ENCODE data around the gene DGCR6L.

Gene DGCR6L

DNA sequence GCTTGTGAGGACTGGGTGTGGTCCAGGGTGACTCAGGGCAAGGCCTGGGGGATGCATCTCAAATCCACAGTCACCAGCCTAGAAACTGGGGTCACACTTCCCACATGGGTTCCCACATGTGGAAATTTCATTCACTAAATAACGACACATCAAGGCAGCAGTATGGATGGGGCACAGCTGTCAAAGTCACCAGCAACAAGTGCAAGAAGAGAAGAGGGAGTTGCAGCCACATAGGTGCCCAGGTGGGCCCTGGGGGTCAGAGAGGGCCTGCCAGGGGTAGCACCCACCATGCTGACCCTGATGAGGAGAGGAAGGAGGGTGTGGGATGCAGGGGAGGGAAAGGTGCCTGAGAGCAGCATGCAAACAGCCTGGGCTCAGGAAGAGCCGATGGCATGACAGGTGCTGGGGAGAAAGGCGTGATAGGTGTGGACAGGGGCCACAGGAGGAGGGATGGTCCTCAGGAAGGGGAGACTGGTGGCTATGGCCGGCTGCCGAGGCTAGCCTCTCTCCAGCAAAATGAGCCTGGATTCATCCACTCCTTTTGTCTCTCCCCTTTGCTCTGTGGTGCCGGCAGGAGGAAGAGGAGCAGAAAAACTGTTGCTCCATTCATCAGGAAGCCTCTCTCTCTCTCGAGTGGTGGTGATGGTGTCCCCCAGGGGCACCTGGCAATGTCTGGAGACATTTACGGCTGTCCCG, 22.3 kb downstream of the DGCR6L start:
- TF ChIP-seq, protein P1, sequence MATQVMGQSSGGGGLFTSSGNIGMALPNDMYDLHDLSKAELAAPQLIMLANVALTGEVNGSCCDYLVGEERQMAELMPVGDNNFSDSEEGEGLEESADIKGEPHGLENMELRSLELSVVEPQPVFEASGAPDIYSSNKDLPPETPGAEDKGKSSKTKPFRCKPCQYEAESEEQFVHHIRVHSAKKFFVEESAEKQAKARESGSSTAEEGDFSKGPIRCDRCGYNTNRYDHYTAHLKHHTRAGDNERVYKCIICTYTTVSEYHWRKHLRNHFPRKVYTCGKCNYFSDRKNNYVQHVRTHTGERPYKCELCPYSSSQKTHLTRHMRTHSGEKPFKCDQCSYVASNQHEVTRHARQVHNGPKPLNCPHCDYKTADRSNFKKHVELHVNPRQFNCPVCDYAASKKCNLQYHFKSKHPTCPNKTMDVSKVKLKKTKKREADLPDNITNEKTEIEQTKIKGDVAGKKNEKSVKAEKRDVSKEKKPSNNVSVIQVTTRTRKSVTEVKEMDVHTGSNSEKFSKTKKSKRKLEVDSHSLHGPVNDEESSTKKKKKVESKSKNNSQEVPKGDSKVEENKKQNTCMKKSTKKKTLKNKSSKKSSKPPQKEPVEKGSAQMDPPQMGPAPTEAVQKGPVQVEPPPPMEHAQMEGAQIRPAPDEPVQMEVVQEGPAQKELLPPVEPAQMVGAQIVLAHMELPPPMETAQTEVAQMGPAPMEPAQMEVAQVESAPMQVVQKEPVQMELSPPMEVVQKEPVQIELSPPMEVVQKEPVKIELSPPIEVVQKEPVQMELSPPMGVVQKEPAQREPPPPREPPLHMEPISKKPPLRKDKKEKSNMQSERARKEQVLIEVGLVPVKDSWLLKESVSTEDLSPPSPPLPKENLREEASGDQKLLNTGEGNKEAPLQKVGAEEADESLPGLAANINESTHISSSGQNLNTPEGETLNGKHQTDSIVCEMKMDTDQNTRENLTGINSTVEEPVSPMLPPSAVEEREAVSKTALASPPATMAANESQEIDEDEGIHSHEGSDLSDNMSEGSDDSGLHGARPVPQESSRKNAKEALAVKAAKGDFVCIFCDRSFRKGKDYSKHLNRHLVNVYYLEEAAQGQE (IDR thresholded peaks at IDR 0.05; ENCODE audit: insufficient read depth in 1 of 2, low read depth in 2 of 2, low read length in 2 of 2): no peak
- TF ChIP-seq POLR2AphosphoS5 (IDR thresholded peaks at IDR 0.05; ENCODE audit: low read depth, low read length): no peak
- TF ChIP-seq FOXP2 (optimal IDR thresholded peaks at IDR 0.05; ENCODE audit: borderline replicate concordance, extremely low read depth, extremely low read length, insufficient read depth): no peak
- TF ChIP-seq SIN3A (IDR thresholded peaks at IDR 0.05; ENCODE audit: borderline replicate concordance, insufficient read depth, low read length): no peak
- TF ChIP-seq TAF1 (IDR thresholded peaks at IDR 0.05; ENCODE audit: borderline replicate concordance, insufficient read depth, low read length): no peak

DNA sequence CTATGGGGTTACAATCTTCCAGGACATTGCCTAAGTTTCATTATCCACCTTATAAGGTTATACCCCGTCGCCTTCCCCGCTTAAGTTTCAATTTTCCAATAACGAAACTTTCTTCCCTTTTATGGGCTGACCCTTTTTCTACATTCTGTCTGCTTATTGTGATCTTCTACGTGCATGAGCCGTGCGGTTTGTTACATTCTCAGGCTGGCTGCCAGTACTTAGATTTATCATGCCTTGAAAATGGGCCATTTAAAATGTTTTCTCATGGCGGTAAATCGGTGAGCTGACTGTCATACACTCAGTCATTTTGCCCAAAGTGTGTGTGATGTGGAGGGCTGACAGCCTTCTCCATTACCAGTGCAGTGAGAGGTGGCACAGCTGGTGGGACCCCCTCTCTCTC, 23.3 kb downstream of the DGCR6L start:
- TF ChIP-seq TAF1 (IDR thresholded peaks at IDR 0.05; ENCODE audit: borderline replicate concordance, insufficient read depth, low read length) (no peak), POLR2AphosphoS5 (IDR thresholded peaks at IDR 0.05; ENCODE audit: low read depth, low read length) (no peak), FOXP2 (optimal IDR thresholded peaks at IDR 0.05; ENCODE audit: borderline replicate concordance, extremely low read depth, extremely low read length, insufficient read depth) (no peak), SIN3A (IDR thresholded peaks at IDR 0.05; ENCODE audit: borderline replicate concordance, insufficient read depth, low read length) (no peak)
- TF ChIP-seq, protein P1 (IDR thresholded peaks at IDR 0.05; ENCODE audit: insufficient read depth in 1 of 2, low read depth in 2 of 2, low read length in 2 of 2): no peak

DNA sequence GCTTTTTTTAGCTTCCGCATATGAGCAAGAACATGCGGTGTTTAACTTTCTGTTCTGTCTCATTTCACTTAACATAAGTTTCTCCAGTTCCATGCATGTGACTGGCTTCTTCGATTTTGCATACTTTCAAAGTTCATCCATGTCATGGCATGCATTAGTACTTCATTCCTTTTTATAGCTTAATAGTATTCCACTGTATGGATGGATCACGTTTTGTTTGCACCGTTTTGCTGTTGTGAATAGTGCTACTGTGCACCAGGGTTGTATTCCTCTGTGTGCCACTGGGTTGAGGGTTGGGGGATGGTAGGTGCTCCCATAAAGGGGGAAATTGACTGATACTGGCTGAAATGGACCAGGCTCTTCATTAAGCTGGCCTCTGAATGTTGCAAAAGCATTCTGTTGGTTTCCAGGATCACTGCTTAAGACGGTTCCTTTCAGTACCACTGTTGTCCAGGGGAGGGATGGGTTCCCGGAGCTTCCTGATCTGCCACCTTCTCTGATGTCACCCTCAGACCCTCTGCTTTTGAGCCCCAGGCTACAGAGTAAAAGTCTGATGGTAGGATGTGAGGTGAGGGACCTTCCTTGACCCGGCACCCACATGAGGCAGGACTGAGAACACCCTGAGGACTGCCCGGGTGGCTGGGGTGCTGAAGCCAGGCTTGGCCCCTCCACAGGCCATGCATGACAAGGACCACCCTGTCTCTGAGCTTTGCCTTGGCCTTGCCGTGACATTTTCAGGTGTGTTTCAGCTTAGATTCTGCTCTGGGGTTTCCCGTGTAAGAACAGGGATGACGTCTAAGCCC, 24.4 kb downstream of the DGCR6L start:
- TF ChIP-seq SIN3A (IDR thresholded peaks at IDR 0.05; ENCODE audit: borderline replicate concordance, insufficient read depth, low read length): no peak

DNA sequence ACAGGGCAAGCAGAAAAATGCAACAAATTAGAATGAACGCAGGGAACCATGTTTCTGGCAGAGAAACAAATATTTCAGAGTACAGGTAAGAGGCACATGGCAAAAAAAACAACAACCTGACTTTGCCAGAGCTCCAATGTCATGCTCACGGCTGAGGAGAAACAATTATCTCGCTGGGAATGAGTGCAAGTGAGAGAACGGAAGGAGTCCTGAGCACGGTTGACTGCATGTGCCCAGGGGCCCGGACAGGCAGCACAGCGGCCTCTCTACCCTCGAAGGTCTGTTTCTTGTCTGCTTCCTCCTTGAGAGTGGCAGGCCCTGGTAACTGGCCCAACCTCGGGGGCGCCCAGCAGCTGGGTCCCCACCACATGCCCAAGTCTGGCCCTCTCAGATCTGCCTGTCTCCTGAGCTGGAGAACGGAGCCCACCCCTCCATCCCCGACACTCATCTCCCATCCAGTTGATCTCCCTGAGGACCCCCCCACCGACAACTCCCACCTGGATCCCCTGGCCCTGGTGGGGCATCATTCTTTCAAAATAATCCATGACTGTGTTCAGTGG, 27.1 kb downstream of the DGCR6L start:
- TF ChIP-seq FOXP2 (optimal IDR thresholded peaks at IDR 0.05; ENCODE audit: borderline replicate concordance, extremely low read depth, extremely low read length, insufficient read depth): no peak
- TF ChIP-seq POLR2AphosphoS5 (IDR thresholded peaks at IDR 0.05; ENCODE audit: low read depth, low read length): no peak
- TF ChIP-seq TAF1 (IDR thresholded peaks at IDR 0.05; ENCODE audit: borderline replicate concordance, insufficient read depth, low read length): no peak
- no peak for TF ChIP-seq SIN3A (IDR thresholded peaks at IDR 0.05; ENCODE audit: borderline replicate concordance, insufficient read depth, low read length)
- TF ChIP-seq, protein P1 (IDR thresholded peaks at IDR 0.05; ENCODE audit: insufficient read depth in 1 of 2, low read depth in 2 of 2, low read length in 2 of 2): no peak

DNA sequence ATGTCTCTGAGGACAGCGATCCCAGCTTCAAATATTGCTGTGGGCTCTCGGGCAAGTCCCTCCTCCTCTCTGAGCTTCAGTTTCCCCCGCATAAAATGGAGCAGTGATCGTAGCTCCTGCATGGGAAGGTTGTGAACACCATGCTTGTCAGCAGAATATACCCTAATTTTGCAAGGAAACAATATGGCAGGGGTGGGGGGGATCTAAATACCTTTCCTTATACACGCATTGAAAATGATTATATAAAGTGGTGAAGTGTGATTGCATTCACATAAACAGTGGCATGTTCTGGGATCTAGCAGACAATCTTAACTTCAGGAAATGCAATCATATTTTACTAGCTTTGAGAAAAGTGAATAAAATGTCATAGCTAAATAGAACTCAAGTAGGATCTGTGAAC, 27.8 kb downstream of the DGCR6L start:
- TF ChIP-seq, protein P1 (IDR thresholded peaks at IDR 0.05; ENCODE audit: insufficient read depth in 1 of 2, low read depth in 2 of 2, low read length in 2 of 2): no peak
- TF ChIP-seq TAF1 (IDR thresholded peaks at IDR 0.05; ENCODE audit: borderline replicate concordance, insufficient read depth, low read length) (no peak), FOXP2 (optimal IDR thresholded peaks at IDR 0.05; ENCODE audit: borderline replicate concordance, extremely low read depth, extremely low read length, insufficient read depth) (no peak), SIN3A (IDR thresholded peaks at IDR 0.05; ENCODE audit: borderline replicate concordance, insufficient read depth, low read length) (no peak), POLR2AphosphoS5 (IDR thresholded peaks at IDR 0.05; ENCODE audit: low read depth, low read length) (no peak)
